ENCODE measurements around the gene SUSD1. TPM values are rescaled to one million over a fixed set of nuclear protein-coding genes. Genes with fewer than 3 reads are reported as not detected.

Gene SUSD1
- total RNA-seq, 1 donor from 2014 or later = 3.2 TPM

GRCh38 chr9:111993319-111993718 is 181.8 kb downstream of the SUSD1 start:
- DNase-seq (ENCODE audit: low spot score) (no peak), ATAC-seq (no peak)

GRCh38 chr9:111992523-111992922 is 182.6 kb downstream of the SUSD1 start:
- ATAC-seq (no peak), DNase-seq (ENCODE audit: low spot score) (no peak)

- ATAC-seq (no peak), DNase-seq (ENCODE audit: low spot score) (no peak)
Measured at GRCh38 chr9:111991179-111991578, 183.9 kb downstream of the SUSD1 start.

Other genes starting within 250 kb of the SUSD1 start
- gene PTBP3, start 158.3 kb upstream of the SUSD1 start, total RNA-seq = 18.7 TPM
- gene HSDL2, start 204.8 kb upstream of the SUSD1 start, total RNA-seq = 83.8 TPM